ENCODE data around the gene FHOD3.

GRCh38 chr18:36595046-36595817 is 297.7 kb downstream of the FHOD3 start:
- no peak for TF ChIP-seq POLR2A (IDR thresholded peaks at IDR 0.05; ENCODE audit: low read depth, low read length)
- TF ChIP-seq TAF1 (IDR thresholded peaks at IDR 0.05; ENCODE audit: borderline replicate concordance, low read depth, low read length) = no peak

Data from GM12892 (cell line).